Measurements from ENCODE around the gene DAZ2.
"Not testable (repeated sequence)": the region's sequence is repeated elsewhere in the genome, so short reads cannot be mapped to it uniquely, and the experiment has no call there.

Gene DAZ2

GRCh38 chrY:23219233-23219632 lies at the start of gene DAZ2:
Gene DAZ2 (plus strand): TSS chrY:23219533. CDS start chrY:23219741, 208 bp downstream.
- not testable (repeated sequence) for DNase-seq (ENCODE audit: extremely low read depth in 1 of 2, low read depth in 1 of 2)

GRCh38 chrY:23198908-23199307 lies 20.4 kb upstream of the DAZ2 start, which contains the start of gene DAZ1:
Gene DAZ1 (minus strand): TSS chrY:23199008. CDS start chrY:23198800, 208 bp downstream.
- DNase-seq (ENCODE audit: extremely low read depth in 1 of 2, low read depth in 1 of 2), result not testable (repeated sequence)

GRCh38 chrY:23207455-23207854 lies 11.9 kb upstream of the DAZ2 start:
- not testable (repeated sequence) for DNase-seq (ENCODE audit: extremely low read depth in 1 of 2, low read depth in 1 of 2)

- DNase-seq (ENCODE audit: extremely low read depth in 1 of 2, low read depth in 1 of 2), result not testable (repeated sequence)
Measured at GRCh38 chrY:23209802-23210495, 9.4 kb upstream of the DAZ2 start.

- not testable (repeated sequence) for DNase-seq (ENCODE audit: extremely low read depth in 1 of 2, low read depth in 1 of 2)
Measured at GRCh38 chrY:23210681-23211080, 8.7 kb upstream of the DAZ2 start.
